ENCODE results near the gene MSMB. TPM values are rescaled to one million over a fixed set of nuclear protein-coding genes. Genes with fewer than 3 reads are reported as not detected.
"Not testable (repeated sequence)": the region's sequence is repeated elsewhere in the genome, so short reads cannot be mapped to it uniquely, and the experiment has no call there.

MSMB gene
- total RNA-seq, 2 donors from 2014 or later, result not detected

- intact Hi-C loops (cut with DNase I), result no loop called here
Observed at GRCh38 chr10:46018453-46019176, 27.5 kb downstream of the MSMB start.

GRCh38 chr10:46017733-46018132, 28.3 kb downstream of the MSMB start:
- intact Hi-C loops (cut with DNase I), result no loop called here
- no peak for DNase-seq (ENCODE audit: low spot score)

More at GRCh38 chr10:46018453-46019176, 27.5 kb downstream of the MSMB start:
- no peak for DNase-seq (ENCODE audit: low spot score)

- DNase-seq (ENCODE audit: low spot score), result no peak
- intact Hi-C loops (cut with DNase I), result no loop called here
Observed at GRCh38 chr10:46016811-46017210, 29.3 kb downstream of the MSMB start.

- no peak for DNase-seq (ENCODE audit: low spot score)
- intact Hi-C loops (cut with DNase I), result no loop called here
Observed at GRCh38 chr10:46016190-46016589, 29.9 kb downstream of the MSMB start.

GRCh38 chr10:46014683-46015405, 31.2 kb downstream of the MSMB start:
- intact Hi-C loops (cut with DNase I), result no loop called here
- DNase-seq (ENCODE audit: low spot score), result no peak

- no peak for DNase-seq (ENCODE audit: low spot score)
- intact Hi-C loops (cut with DNase I), result no loop called here
Observed at GRCh38 chr10:46014206-46014605, 31.9 kb downstream of the MSMB start.

- no peak for DNase-seq (ENCODE audit: low spot score)
- intact Hi-C loops (cut with DNase I), result no loop called here
Observed at GRCh38 chr10:46012746-46013145, 33.3 kb downstream of the MSMB start.

- intact Hi-C loops (cut with DNase I), result no loop called here
Observed at GRCh38 chr10:46006219-46006618, 39.9 kb downstream of the MSMB start.

GRCh38 chr10:46005383-46005782, 40.7 kb downstream of the MSMB start:
- DNase-seq (ENCODE audit: low spot score), result no peak
- intact Hi-C loops (cut with DNase I), result no loop called here

More at GRCh38 chr10:46006219-46006618, 39.9 kb downstream of the MSMB start:
- no peak for DNase-seq (ENCODE audit: low spot score)

- no peak for DNase-seq (ENCODE audit: low spot score)
- intact Hi-C loops (cut with DNase I), result no loop called here
Observed at GRCh38 chr10:46004963-46005362, 41.1 kb downstream of the MSMB start.

GRCh38 chr10:46002916-46003693, 43.0 kb downstream of the MSMB start:
- intact Hi-C loops (cut with DNase I), result no loop called here
- DNase-seq (ENCODE audit: low spot score), result no peak

- DNase-seq (ENCODE audit: low spot score); intact Hi-C loops (cut with DNase I): not testable (repeated sequence)
Observed at GRCh38 chr10:46002189-46002687, 43.8 kb downstream of the MSMB start.

- intact Hi-C loops (cut with DNase I), result no loop called here
- no peak for DNase-seq (ENCODE audit: low spot score)
Observed at GRCh38 chr10:46001187-46001756, 44.8 kb downstream of the MSMB start.

- DNase-seq (ENCODE audit: low spot score), result no peak
- intact Hi-C loops (cut with DNase I), result no loop called here
Observed at GRCh38 chr10:46000538-46000937, 45.5 kb downstream of the MSMB start.

- DNase-seq (ENCODE audit: low spot score), result not testable (repeated sequence)
Observed at GRCh38 chr10:45999955-46000354, 46.1 kb downstream of the MSMB start.

GRCh38 chr10:45997994-45998763, 47.9 kb downstream of the MSMB start:
- DNase-seq (ENCODE audit: low spot score), result no peak
- intact Hi-C loops (cut with DNase I), result no loop called here

More at GRCh38 chr10:45999955-46000354, 46.1 kb downstream of the MSMB start:
- intact Hi-C loops (cut with DNase I), result not testable (repeated sequence)

- DNase-seq (ENCODE audit: low spot score), result no peak
- intact Hi-C loops (cut with DNase I), result no loop called here
Observed at GRCh38 chr10:45997557-45997956, 48.5 kb downstream of the MSMB start.

GRCh38 chr10:45985590-45985989, 60.5 kb downstream of the MSMB start:
- intact Hi-C loops (cut with DNase I); DNase-seq (ENCODE audit: low spot score): not testable (repeated sequence)

- intact Hi-C loops (cut with DNase I); DNase-seq (ENCODE audit: low spot score): not testable (repeated sequence)
Observed at GRCh38 chr10:45984473-45984872, 61.6 kb downstream of the MSMB start.
